ENCODE measurements around the gene HMGN3.

- TF ChIP-seq CTCF (conservative IDR thresholded peaks at IDR 0.05; ENCODE audit: low read depth, low read length) (no peak), RCOR1 (IDR thresholded peaks at IDR 0.05; ENCODE audit: insufficient replicate concordance, low read length) (no peak)
Observed at GRCh38 chr6:79152269-79152737, 82.2 kb downstream of the HMGN3 start.
